Endometrial microvascular endothelial cells (primary cell): ENCODE data around the gene TPRX1. TPM values are rescaled to one million over a fixed set of nuclear protein-coding genes. Genes with fewer than 3 reads are reported as not detected.
"Not testable (repeated sequence)": the region's sequence is repeated elsewhere in the genome, so short reads cannot be mapped to it uniquely, and the experiment has no call there.

Experiments used
- in situ Hi-C: cut with HindIII; loops from 2 replicates; pipeline ENCODE4 v1.10.0; 2017; ENCODE audit warnings: low sequenced_read_pairs, low pct_unique_long_range_greater_than_20kb; ENCODE audit errors: inconsistent ontology term
- total RNA-seq: library from RNA; depleted of rRNA; stranded (reverse); fragments of >200 nt; gene quantifications from one replicate; pipeline ENCODE4 v1.2.3, GENCODE V29; 2015; ENCODE audit errors: inconsistent ontology term

TPRX1 gene
- not detected for total RNA-seq

DNA sequence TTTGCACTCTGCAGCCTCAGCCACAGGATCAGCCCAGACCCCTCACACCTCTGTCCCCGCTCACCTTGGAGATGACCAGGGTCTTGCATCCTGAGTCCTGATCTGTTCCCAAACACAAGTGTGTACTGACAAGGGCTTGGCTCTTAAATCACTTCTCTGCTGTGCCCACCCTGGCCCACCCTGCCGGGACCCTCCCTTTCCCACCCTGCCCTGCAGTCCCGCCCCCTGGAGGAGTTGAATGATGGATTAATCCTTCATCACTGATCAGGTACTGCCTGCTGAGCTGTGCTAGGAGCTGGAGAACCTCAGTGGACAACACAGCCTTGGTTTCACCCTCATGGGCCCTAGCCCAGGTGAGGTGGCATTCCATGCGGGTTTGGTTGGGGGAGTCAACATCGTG lies at the start of gene TPRX1:
Gene TPRX1, minus strand, starts transcription at position 101 of the 400 bp plus-strand sequence. Its CDS starts 12 bp downstream, at position 89.
- in situ Hi-C loops: not testable (repeated sequence)

DNA sequence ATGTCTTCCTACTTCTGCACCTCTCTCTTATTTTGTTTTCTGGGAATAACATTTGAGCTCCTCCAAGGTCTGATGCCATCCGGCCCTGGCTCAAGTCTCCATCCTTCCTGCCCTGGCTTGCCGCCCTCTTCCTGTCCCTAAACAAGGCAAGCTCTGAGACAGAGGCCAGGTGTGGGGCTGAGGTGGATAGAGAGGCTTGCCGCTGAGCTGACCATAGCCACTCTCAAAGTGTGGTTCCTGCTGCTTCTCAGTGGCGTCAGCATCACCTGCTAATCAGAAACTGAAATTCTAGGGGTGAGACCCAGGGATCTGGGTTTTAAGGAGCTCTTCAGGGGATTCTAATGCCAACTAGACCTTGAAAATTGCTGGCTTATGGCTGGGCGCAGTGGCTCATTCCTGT lies 48.7 kb upstream of the TPRX1 start:
- in situ Hi-C loops: no loop called here

- in situ Hi-C loops: no loop called here
Observed at GRCh38 chr19:47848823-47849473, 44.6 kb upstream of the TPRX1 start.

DNA sequence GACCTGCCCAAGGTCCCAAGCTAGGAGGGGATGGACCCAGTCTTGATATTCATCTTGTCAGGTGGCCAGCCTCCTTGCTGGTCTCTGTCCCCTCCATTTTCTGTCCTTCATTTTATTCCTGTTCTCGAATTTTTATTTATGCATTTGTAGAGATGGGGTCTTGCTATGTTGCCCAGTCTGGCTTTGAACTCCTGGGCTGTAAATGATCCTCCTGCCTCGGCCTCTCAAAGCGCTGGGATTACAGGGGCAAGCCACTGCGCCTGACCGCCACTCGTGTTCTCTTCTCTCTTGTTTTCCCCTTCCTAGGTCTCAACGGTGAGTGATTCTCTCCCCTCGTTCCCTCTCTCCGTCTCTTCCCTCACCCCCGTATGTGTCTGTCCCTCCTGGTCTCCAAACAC lies 44.1 kb upstream of the TPRX1 start:
- in situ Hi-C loops: no loop called here

DNA sequence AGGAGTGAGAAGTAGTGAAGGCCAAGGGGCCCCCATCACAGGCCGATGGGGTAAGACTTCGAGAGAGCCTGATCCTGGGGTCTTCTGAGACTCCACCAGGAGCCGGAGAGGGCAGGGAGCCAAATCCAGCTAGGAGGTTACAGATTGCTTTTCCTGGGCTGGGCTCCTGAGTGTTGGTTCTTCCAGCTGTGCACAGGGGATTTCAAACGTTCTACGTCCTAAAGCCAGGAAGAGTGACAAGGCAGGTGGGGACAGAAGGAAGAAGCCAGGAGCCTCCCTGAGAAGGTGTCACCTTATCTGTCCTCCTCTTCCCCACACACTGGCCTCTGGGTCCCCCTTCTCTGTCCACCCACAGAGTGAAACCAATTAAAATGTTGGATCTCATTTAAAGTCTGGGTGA lies 38.6 kb upstream of the TPRX1 start:
- in situ Hi-C loops: no loop called here

- in situ Hi-C loops: no loop called here
Observed at GRCh38 chr19:47839913-47840312, 35.6 kb upstream of the TPRX1 start.

- in situ Hi-C loops: no loop called here
Observed at GRCh38 chr19:47839411-47839810, 35.1 kb upstream of the TPRX1 start.

DNA sequence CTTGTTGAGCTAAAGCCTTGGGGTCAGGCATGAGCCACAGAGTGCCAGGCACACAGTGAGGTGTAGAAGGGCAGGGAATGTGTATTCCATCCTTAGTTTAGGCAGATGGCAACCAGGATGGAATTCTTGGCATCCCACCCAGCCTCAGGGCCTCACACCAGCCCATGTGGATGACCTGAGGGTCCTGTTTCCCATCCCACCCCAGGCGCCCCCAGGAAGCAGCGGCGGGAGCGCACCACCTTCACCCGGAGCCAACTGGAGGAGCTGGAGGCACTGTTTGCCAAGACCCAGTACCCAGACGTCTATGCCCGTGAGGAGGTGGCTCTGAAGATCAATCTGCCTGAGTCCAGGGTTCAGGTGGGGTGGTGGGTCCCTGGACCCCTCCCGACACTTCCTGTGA lies 31.7 kb upstream of the TPRX1 start:
- in situ Hi-C loops: no loop called here

- in situ Hi-C loops: no loop called here
Observed at GRCh38 chr19:47832723-47833122, 28.4 kb upstream of the TPRX1 start.

DNA sequence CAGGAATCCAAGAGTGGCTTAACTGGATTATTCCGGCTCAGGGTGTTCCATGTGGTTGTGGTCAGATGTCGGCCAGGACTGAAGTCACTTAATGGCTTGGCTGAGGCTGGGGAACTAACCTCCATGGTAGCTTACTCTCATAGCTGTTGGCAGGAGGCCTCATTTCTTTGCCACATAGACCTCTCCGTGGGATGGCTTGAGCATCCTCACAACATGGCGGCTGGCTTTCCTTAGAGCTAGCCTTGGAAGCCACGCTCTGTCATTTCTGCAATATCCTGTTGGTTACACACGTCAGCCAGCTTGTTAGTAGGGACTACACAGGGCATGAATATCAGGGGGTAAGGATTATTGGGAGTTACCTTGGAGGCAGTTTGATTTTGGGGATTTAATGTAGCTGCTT lies 22.4 kb upstream of the TPRX1 start:
- in situ Hi-C loops: no loop called here

DNA sequence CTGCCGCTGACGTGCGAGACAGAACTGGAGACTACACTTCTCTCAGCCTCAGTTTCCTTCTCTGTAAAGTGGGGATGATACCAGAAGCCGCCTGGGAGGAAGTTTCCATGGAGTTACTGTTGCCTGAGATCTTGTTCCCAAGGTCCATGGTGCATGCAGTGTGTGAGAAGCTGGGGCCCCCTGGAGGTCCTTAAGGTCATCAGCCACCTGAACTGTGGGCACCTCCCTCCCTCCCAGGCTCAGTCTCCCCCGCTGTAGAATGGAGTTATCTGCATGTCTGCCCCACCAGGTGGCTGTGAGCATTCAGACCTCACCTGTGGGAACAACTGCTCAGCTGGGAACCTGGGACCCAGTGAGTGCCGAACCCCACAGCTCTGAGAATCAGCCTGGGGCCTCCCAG lies 20.0 kb upstream of the TPRX1 start:
- in situ Hi-C loops: no loop called here

DNA sequence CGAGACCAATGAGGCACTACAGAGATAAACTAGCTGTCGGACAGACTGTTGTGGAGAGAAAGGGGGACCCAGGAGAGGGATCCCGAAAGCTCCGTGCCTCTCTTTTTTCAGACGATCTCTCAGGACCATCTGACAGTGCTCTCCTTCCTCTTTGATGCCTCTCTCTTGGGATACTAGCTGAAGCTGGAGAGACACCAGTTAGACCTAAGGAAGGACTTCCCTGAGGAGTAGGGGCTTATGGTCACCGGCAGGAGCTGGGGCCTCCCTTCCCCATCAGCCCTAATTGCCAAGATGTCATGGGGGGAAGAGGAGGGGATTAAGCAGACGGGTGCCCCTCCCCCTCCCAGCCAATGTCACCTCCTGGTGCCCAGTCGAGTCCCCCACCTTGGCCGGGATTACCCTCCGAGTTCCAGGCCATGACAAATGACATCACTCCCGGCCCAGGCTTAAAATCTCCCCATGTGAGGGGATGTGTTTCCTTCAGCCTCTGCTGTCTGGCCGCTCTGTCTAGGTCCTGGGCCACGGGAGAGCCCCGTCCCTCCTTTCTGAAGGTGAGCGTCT lies 17.2 kb upstream of the TPRX1 start, which contains the start of gene CRX:
Gene CRX, plus strand, starts transcription at position 478 of the 561 bp plus-strand sequence. CDS start 12,507 bp downstream, outside the sequence.
- in situ Hi-C loops: no loop called here

DNA sequence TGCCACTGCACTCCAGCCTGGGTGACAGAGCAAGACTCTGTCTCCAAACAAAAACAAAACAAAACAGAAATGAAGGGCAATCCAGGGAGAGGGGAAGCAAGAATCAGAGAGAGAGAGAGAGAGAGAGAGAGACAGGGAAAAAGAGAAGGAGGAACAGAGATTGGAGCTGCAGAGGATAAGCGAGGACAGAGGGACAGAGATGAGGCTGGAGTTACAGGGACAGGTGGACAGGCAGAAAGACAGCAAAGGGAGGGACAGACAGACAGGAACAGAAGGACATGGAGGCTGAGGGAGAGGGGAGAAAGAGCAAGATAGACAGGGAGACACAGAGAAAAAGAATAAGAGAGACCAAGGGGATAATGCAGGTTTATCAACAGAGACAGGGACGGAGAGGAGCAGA lies 16.1 kb upstream of the TPRX1 start:
- in situ Hi-C loops: no loop called here

- in situ Hi-C loops: no loop called here
Observed at GRCh38 chr19:47819858-47820257, 15.5 kb upstream of the TPRX1 start.

DNA sequence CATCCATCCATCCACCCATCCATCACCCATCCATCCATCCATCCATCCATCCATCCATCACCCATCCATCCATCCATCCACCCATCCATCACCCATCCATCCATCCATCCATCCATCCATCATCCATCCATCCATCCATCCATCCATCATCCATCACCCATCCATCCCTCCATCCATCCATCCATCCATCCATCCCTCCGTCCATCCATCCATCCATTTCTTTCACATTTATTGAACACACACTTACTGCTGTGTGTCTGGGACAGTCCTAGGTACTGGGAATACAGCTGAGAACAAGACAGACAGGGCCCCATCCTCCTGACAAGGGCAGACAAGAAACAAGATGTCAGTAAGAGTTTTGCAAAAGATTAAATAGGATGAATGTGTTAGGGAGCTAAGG lies 13.9 kb upstream of the TPRX1 start:
- in situ Hi-C loops: not testable (repeated sequence)

- in situ Hi-C loops: not testable (repeated sequence)
Observed at GRCh38 chr19:47816270-47816669, 11.9 kb upstream of the TPRX1 start.

- in situ Hi-C loops: no loop called here
Observed at GRCh38 chr19:47813995-47814328, 9.6 kb upstream of the TPRX1 start.

GRCh38 chr19:47813304-47813994 lies 9.1 kb upstream of the TPRX1 start:
- in situ Hi-C loops: no loop called here

DNA sequence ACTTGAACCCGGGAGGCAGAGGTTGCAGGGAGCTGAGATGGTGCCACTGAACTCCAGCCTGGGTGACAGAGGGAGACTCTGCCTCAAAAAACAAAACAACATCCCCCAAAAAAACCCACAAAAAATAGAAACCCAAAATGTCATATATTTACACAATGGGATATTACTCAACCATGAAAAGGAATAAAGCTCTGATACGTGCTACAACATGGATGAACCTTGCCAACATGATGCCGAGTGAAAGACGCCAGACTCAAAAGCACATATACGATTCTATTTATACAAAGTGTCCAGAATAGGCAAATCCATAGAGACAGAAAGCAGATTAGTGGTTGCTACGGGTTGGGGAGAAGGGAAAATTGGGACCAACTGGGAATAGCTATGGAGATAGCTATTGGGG lies 2.1 kb upstream of the TPRX1 start:
- in situ Hi-C loops: no loop called here

DNA sequence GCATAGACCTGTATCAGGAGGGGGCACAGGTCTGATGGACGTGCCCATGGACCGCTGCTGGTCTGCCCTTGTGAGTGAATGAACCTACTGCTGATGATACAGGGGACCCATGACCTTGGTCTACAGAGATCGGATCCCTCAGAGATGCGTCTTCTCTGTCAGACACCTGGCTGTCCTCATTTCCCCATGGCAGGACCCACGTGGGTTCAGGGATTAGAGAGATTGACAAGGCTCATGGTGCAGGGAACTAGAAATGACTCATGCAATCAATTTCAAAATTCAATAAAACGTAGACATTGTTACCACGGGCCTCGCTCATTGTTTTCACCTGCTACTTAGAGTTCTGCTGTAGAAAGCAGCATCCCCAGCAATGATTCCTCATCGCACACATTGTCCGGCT lies 962 bp upstream of the TPRX1 start:
- in situ Hi-C loops: no loop called here
